Omental fat pad (tissue), 4 donors: ENCODE data around the gene NTM. TPM values are rescaled to one million over a fixed set of nuclear protein-coding genes. Genes with fewer than 3 reads are reported as not detected.

Source experiments
- ATAC-seq: fragments of 150-250 bp; one replicate; pipeline ENCODE4 v1.9.1; 2016; ENCODE audit warnings: mild to moderate bottlenecking, moderate library complexity; ENCODE audit not compliant: low FRiP score
- DNase-seq: peaks from one replicate; pipeline ENCODE4 v3.0.0-alpha.2; 2019; ENCODE audit warnings: low spot score
- total RNA-seq, 4 donors: library from RNA; depleted of rRNA; stranded (reverse); fragments of >200 nt; gene quantifications; one replicate each; pipeline ENCODE4 v1.1.0, GENCODE V29; 2016
- TF ChIP-seq, protein P1 (sequence below), 3 donors: fragments of 450-650 bp; IDR thresholded peaks; one replicate each; pipeline ENCODE4 v1.5.1; 2016 to 2017; ENCODE audit warnings: antibody characterized with exemption in 3 of 3, mild to moderate bottlenecking in 3 of 3, moderate library complexity in 2 of 3

Gene NTM
- total RNA-seq, 4 donors from 2014 or later = 0.56 to 5.5 (median 2.4) TPM

DNA sequence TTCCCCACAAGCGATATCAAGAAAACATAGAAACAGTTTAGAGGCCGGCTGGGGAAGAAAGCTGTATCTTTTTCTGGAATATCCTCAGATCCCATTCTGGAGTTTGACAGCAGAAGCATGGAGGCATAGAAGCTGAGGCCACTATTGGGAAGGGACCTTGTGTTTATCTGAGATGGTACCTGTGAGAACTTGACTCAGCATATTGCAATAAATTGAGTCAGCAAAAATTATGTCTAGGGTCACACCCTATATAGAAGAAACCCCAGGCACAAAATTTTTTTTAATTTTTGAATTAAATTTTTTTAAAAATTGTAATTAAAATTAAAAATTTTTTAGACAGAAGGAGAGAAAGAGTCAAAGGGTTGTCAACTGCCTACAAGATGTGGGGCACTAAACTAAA, 178.7 kb downstream of the NTM start:
- ATAC-seq (no peak), DNase-seq (no peak)
- TF ChIP-seq, protein P1, sequence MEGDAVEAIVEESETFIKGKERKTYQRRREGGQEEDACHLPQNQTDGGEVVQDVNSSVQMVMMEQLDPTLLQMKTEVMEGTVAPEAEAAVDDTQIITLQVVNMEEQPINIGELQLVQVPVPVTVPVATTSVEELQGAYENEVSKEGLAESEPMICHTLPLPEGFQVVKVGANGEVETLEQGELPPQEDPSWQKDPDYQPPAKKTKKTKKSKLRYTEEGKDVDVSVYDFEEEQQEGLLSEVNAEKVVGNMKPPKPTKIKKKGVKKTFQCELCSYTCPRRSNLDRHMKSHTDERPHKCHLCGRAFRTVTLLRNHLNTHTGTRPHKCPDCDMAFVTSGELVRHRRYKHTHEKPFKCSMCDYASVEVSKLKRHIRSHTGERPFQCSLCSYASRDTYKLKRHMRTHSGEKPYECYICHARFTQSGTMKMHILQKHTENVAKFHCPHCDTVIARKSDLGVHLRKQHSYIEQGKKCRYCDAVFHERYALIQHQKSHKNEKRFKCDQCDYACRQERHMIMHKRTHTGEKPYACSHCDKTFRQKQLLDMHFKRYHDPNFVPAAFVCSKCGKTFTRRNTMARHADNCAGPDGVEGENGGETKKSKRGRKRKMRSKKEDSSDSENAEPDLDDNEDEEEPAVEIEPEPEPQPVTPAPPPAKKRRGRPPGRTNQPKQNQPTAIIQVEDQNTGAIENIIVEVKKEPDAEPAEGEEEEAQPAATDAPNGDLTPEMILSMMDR (IDR thresholded peaks at IDR 0.05) = no peak

DNA sequence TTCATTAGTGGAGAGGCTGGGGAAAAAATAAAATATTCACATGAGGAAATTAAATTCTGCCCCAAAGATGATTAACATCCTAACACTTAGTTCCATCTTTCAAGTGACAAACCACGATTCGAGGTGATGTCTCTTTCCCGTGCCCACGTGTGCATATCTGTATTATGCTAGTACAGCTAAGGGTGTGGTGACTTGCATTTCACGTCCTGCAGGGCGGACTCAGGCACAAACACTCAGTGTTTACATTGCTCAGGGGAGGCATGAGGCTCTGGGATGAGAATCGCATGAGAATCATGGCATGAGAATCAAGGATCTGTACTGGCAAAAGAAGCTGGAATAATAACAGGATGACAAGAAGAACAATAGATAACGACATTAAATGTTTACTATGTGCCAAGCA, 179.4 kb downstream of the NTM start:
- TF ChIP-seq, protein P1 (IDR thresholded peaks at IDR 0.05) = no peak
- ATAC-seq (no peak), DNase-seq (no peak)

DNA sequence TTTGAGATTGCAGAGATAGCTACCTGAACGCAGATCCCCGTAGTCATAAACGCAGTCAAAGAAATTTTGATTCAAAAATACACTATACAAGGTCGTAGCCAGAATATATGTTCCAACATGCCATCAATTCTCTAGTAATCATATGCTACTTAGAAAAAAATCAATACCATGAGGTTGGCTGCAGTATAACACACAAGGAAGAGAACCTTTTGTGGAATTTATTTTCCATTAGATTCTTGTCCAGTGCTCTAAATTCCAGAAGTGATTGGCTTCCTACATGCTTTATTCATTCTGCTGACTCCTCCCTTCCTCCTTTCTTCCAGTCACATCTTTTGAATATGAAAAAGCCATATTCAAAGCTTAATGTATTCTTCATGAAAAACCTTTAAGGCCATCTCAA, 189.9 kb downstream of the NTM start:
- DNase-seq (no peak), ATAC-seq (no peak)
- TF ChIP-seq, protein P1 (IDR thresholded peaks at IDR 0.05) = no peak

DNA sequence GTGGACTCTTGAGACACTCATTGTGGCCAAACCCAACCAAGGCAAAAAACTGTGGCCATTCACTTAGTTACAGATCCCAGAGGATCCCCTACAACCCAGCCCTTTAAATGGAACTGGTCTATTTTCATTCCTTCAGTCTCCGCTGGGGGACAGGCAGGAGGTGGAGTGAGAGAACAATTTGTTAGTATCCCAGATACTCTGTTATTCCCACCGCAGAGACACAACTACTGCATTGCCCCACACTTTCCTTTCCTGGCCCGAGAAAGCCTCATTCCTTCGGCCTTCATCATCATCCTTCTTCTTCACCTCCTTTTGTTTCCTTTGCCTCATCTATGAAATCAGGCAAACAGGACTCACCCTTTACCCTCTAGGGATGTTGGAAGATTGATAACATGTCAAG, 191.1 kb downstream of the NTM start:
- DNase-seq = no peak
- no peak for ATAC-seq
- TF ChIP-seq, protein P1 (IDR thresholded peaks at IDR 0.05) = no peak

DNA sequence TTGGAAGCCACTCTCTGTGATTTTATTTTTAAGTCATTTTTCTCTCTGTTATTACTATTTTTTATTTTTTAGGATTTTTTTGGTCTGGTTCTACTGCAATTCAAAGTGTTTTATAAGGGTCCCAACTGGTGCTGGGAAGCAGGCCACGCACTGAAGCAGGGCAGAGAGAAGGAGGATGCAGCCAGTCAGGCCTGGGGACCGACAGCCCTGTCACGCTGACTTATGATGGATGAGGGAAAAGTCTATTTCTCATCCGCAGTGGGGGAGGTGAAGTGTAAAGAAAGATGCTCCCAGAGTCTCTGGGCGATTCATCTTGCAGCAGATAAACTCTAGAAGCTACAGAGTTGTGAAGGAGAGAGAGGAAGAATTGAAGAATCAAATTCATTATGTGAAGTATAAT, 191.6 kb downstream of the NTM start:
- no peak for ATAC-seq
- DNase-seq = no peak
- TF ChIP-seq, protein P1 (IDR thresholded peaks at IDR 0.05) = no peak

DNA sequence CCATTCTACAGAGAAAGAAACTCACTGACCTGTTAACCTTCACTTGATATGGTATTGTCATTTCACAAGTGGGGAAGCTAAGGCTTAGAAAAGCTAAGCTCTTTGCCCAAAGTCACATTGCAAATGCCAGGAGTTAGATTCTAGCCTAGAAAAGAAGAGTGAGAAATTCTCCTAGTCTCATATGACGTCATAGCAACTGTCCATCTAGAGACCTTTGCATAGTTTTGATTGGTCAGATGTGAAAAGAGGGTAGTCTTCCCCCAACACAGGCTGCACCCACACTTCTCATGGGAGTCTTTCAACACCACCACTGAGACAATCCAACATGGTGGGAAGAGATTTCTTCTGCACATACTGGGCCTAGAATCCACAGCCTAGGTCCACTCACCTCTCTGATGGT, 197.9 kb downstream of the NTM start:
- no peak for ATAC-seq
- DNase-seq = no peak
- TF ChIP-seq, protein P1 (IDR thresholded peaks at IDR 0.05) = no peak

DNA sequence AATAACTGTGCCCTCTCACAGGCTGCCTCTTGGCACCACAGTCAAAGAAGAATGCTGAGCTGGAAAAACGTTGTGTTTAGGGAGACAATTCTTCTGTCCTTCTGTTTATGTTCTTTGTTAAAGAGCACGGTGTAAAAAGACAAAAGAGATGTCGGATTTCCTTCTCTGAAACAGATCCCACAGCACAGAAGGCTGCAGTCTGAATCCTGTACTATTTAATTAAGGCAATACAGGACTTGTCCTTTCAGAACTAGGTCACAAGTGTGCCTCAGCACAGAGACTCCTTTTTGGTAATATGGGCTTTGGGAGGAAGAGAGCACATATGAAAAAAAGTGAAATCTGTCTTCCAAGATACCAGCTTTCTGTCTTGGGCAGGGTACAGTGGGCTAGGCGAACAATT, 201.2 kb downstream of the NTM start:
- ATAC-seq (no peak), DNase-seq (no peak)
- TF ChIP-seq, protein P1 (IDR thresholded peaks at IDR 0.05) = no peak
